H9 (cell line): ENCODE measurements around the gene KCNMA1. TPM values are rescaled to one million over a fixed set of nuclear protein-coding genes. Genes with fewer than 3 reads are reported as not detected.

Source experiments
- DNase-seq: peaks from one replicate; pipeline ENCODE4 v3.0.0-alpha.2; 2017
- H2AFZ ChIP-seq: one replicate; pipeline ENCODE4 v1.6.1; 2013; ENCODE audit warnings: mild to moderate bottlenecking, low read length, control low read depth, moderate library complexity
- H2AK5ac ChIP-seq: 2 replicates; pipeline ENCODE4 v1.6.1; 2013; ENCODE audit warnings: low read length, control low read depth, mixed read lengths; ENCODE audit not compliant: insufficient read length
- H2BK120ac ChIP-seq: one replicate; pipeline ENCODE4 v1.6.1; 2013; ENCODE audit warnings: low read depth, mild to moderate bottlenecking, low read length, control low read depth, inconsistent platforms; ENCODE audit not compliant: poor library complexity, severe bottlenecking
- H2BK12ac ChIP-seq: 2 replicates; pipeline ENCODE4 v1.6.1; 2013; ENCODE audit warnings: low read length, control low read depth, mixed read lengths, low read depth; ENCODE audit not compliant: insufficient read length
- H2BK15ac ChIP-seq: 2 replicates; pipeline ENCODE4 v1.6.1; 2013; ENCODE audit warnings: low read depth, low read length, control low read depth
- H2BK20ac ChIP-seq: one replicate; pipeline ENCODE4 v1.6.1; 2013; ENCODE audit warnings: low read depth, mild to moderate bottlenecking, low read length, control low read depth, inconsistent platforms; ENCODE audit not compliant: poor library complexity, severe bottlenecking
- H2BK5ac ChIP-seq: 2 replicates; pipeline ENCODE4 v1.6.1; 2013; ENCODE audit warnings: low read length, control low read depth, mixed read lengths; ENCODE audit not compliant: insufficient read length
- H3K14ac ChIP-seq: 2 replicates; pipeline ENCODE4 v1.6.1; 2013; ENCODE audit warnings: low read length, control low read depth; ENCODE audit not compliant: insufficient read depth
- H3K18ac ChIP-seq: 2 replicates; pipeline ENCODE4 v1.6.1; 2013; ENCODE audit warnings: low read depth, mild to moderate bottlenecking, mixed read lengths, low read length, control low read depth; ENCODE audit not compliant: insufficient read length
- H3K23ac ChIP-seq: 2 replicates; pipeline ENCODE4 v1.6.1; 2013; ENCODE audit warnings: low read length, control low read depth, mixed read lengths, low read depth; ENCODE audit not compliant: insufficient read length
- H3K23me2 ChIP-seq: 2 replicates; pipeline ENCODE4 v1.6.1; 2013; ENCODE audit warnings: low read depth, mild to moderate bottlenecking, mixed read lengths, low read length, control low read depth; ENCODE audit not compliant: insufficient read length, poor library complexity, severe bottlenecking
- H3K27ac ChIP-seq: 2 replicates; pipeline ENCODE4 v1.5.1; 2013; ENCODE audit warnings: low read length, control low read depth, mixed read lengths, low read depth; ENCODE audit not compliant: insufficient read length
- H3K27me3 ChIP-seq: 2 replicates; pipeline ENCODE4 v1.6.1; 2013; ENCODE audit warnings: low read length, control low read depth, inconsistent platforms; ENCODE audit not compliant: insufficient read depth
- H3K4ac ChIP-seq: 2 replicates; pipeline ENCODE4 v1.6.1; 2013; ENCODE audit warnings: low read depth, mild to moderate bottlenecking, control low read depth, inconsistent platforms, low read length, moderate library complexity
- H3K4me1 ChIP-seq: 2 replicates; pipeline ENCODE4 v1.6.1; 2013; ENCODE audit warnings: low read length, control low read depth, inconsistent platforms; ENCODE audit not compliant: insufficient read depth
- H3K4me2 ChIP-seq: 2 replicates; pipeline ENCODE4 v1.6.1; 2013; ENCODE audit warnings: low read length, control low read depth, mixed read lengths; ENCODE audit not compliant: insufficient read length, insufficient read depth
- H3K56ac ChIP-seq: 2 replicates; pipeline ENCODE4 v1.6.1; 2013; ENCODE audit warnings: low read depth, mild to moderate bottlenecking, mixed read lengths, low read length, control low read depth; ENCODE audit not compliant: insufficient read length
- H3K79me1 ChIP-seq: 2 replicates; pipeline ENCODE4 v1.6.1; 2013; ENCODE audit warnings: low read depth, mild to moderate bottlenecking, moderate library complexity, low read length, control low read depth, inconsistent platforms; ENCODE audit not compliant: insufficient read depth, poor library complexity, severe bottlenecking
- H3K79me2 ChIP-seq: 2 replicates; pipeline ENCODE4 v1.6.1; 2013; ENCODE audit warnings: low read length, control low read depth, inconsistent platforms; ENCODE audit not compliant: insufficient read depth
- H3K9ac ChIP-seq: 2 replicates; pipeline ENCODE4 v1.6.1; 2013; ENCODE audit warnings: low read length, control low read depth, mixed read lengths; ENCODE audit not compliant: insufficient read length; ENCODE audit errors: extremely low read depth
- H3K9me3 ChIP-seq: one replicate; pipeline ENCODE4 v1.6.1; 2013; ENCODE audit warnings: low read depth, low read length, inconsistent platforms; ENCODE audit not compliant: control insufficient read depth
- H3T11ph ChIP-seq: one replicate; pipeline ENCODE4 v1.6.1; 2013; ENCODE audit warnings: mild to moderate bottlenecking, low read length, control low read depth, inconsistent platforms
- H4K20me1 ChIP-seq: one replicate; pipeline ENCODE4 v1.6.1; 2013; ENCODE audit not compliant: control insufficient read depth, insufficient read length, insufficient read depth
- H4K5ac ChIP-seq: 2 replicates; pipeline ENCODE4 v1.6.1; 2013; ENCODE audit warnings: low read depth, mild to moderate bottlenecking, mixed read lengths, low read length, control low read depth; ENCODE audit not compliant: insufficient read length
- H4K8ac ChIP-seq: replicated peaks from 2 replicates; pipeline ENCODE4 v1.6.1; 2013; ENCODE audit warnings: low read length, control low read depth, mixed read lengths, low read depth; ENCODE audit not compliant: insufficient read length
- H4K91ac ChIP-seq: 2 replicates; pipeline ENCODE4 v1.6.1; 2013; ENCODE audit warnings: low read depth, mild to moderate bottlenecking, moderate library complexity, mixed read lengths, low read length, control low read depth; ENCODE audit not compliant: insufficient read length
- H3K27ac Mint-ChIP-seq, 3 experiments: 2 replicates in 2 of 3; 3 replicates in 1 of 3; pipeline ENCODE4 v1.8.0; 2020 to 2021; ENCODE audit warnings: mixed read lengths in 3 of 3, mild to moderate bottlenecking in 1 of 3, moderate library complexity in 1 of 3
- H3K27me3 Mint-ChIP-seq: 2 replicates; pipeline ENCODE4 v1.8.0; 2021; ENCODE audit warnings: low read depth, mild to moderate bottlenecking, moderate library complexity, mixed read lengths
- H3K36me3 Mint-ChIP-seq, 3 experiments: 2 replicates in 2 of 3; 3 replicates in 1 of 3; pipeline ENCODE4 v1.8.0; 2020 to 2021; ENCODE audit warnings: low read depth in 3 of 3, mixed read lengths in 3 of 3; ENCODE audit not compliant: insufficient read depth in 1 of 3
- H3K4me1 Mint-ChIP-seq, 2 experiments: 2 replicates each; pipeline ENCODE4 v1.8.0; 2020; ENCODE audit warnings: mixed read lengths in 2 of 2
- H3K4me3 Mint-ChIP-seq, 2 experiments: 2 replicates in 1 of 2; 3 replicates in 1 of 2; pipeline ENCODE4 v1.8.0; 2020 to 2021; ENCODE audit warnings: mild to moderate bottlenecking in 2 of 2, mixed read lengths in 2 of 2, moderate library complexity in 1 of 2
- H3K9me3 Mint-ChIP-seq, 2 experiments: 2 replicates in 1 of 2; 3 replicates in 1 of 2; pipeline ENCODE4 v1.8.0; 2020; ENCODE audit warnings: mild to moderate bottlenecking in 2 of 2, mixed read lengths in 2 of 2, moderate library complexity in 1 of 2
- CTCF ChIP-seq: fragments of 200-600 bp; sonication (generic); conservative IDR thresholded peaks from 3 replicates; pipeline ENCODE4 v1.8.0; 2021; ENCODE audit warnings: antibody characterized with exemption, mild to moderate bottlenecking
- WGBS: extraction: QIAGEN DNeasy Blood & Tissue Kit; methylation state at CpG from one replicate; pipeline ENCODE4 v1.1.7; 2013; ENCODE audit warnings: missing lambda C conversion rate, low lambda C conversion rate, mixed read lengths; ENCODE audit not compliant: insufficient read length; ENCODE audit errors: extremely low coverage; 5-methylcytosine and 5-hydroxymethylcytosine counted together
- total RNA-seq: library from RNA; stranded (reverse); gene quantifications from 2 replicates; pipeline ENCODE4 v1.2.1, GENCODE V29; 2021

The KCNMA1 gene
- total RNA-seq, 1 experiment from 2014 or later: 2.0 TPM

- Histone ChIP-seq H2BK12ac (no peak overlapping the region), H3K79me1 (no peaks in the 10 kb centered on the region), H2BK5ac (no peak overlapping the region), H3K18ac (no peak overlapping the region), H3K4me1 (peaks cover 12% of the 10 kb centered on the region), H3K4ac (no peak overlapping the region), H4K91ac (no peak overlapping the region), H2AK5ac (no peak overlapping the region), H3K23ac (no peak overlapping the region), H4K20me1 (no peaks in the 10 kb centered on the region), H3K9me3 (no peaks in the 10 kb centered on the region), H4K8ac (no peak overlapping the region), H2BK15ac (no peak overlapping the region), H3K27ac (no peak overlapping the region), H2BK120ac (no peak overlapping the region), H3K56ac (no peak overlapping the region), H3T11ph (no peak overlapping the region), H3K9ac (no peak overlapping the region), H3K14ac (no peak overlapping the region; the same call in 1 of the 2 replicates), H3K4me2 (no peak overlapping the region), H2BK20ac (no peak overlapping the region), H3K27me3 (no peaks in the 10 kb centered on the region), H3K23me2 (no peaks in the 10 kb centered on the region), H3K79me2 (no peaks in the 10 kb centered on the region), H2AFZ (no peak overlapping the region), H4K5ac (no peak overlapping the region)
- no CpG with 5 or more reads among the region's 7 CpGs for WGBS
- Mint-ChIP-seq H3K9me3 (no peaks in the 10 kb centered on the region; a peak in 1 of 5 replicates), H3K36me3 (no peaks in the 10 kb centered on the region; a peak in 2 of 7 replicates), H3K4me3 (no peak overlapping the region; a peak in 1 of 5 replicates), H3K27me3 (peaks cover 16% of the 10 kb centered on the region), H3K27ac (peak overlapping the region in 2 of 3 experiments; percentile 28 to 93; a peak in 2 of 7 replicates), H3K4me1 (peaks cover 46% of the 10 kb centered on the region in 2 experiments)
- peak; percentile 82 for TF ChIP-seq CTCF
- DNase-seq: peak; percentile 82
Observed at GRCh38 chr10:77082601-77083252, 554.9 kb downstream of the KCNMA1 start.
